Myometrial cell (primary cell): ENCODE results near the gene GOSR2. TPM values are rescaled to one million over a fixed set of nuclear protein-coding genes. Genes with fewer than 3 reads are reported as not detected.

ENCODE experiments used
- total RNA-seq: library from RNA; depleted of rRNA; stranded (reverse); fragments of >200 nt; gene quantifications from 2 replicates; pipeline ENCODE4 v1.2.3, GENCODE V29; 2015

GOSR2 gene
- 42.0 and 43.0 TPM in 2 replicates for total RNA-seq

GRCh38 chr17:46922804-46923635, at the start of gene GOSR2:
GOSR2 (plus strand) TSS chr17:46923160; CDS start chr17:46923193, 33 bp downstream.

GRCh38 chr17:46979147-46979863, 56.3 kb downstream of the GOSR2 start, which contains the start of gene RPRML:
RPRML (minus strand) TSS chr17:46979253; CDS start chr17:46979007, 246 bp downstream.

Other genes starting within 250 kb of the GOSR2 start
- 1.2 and 2.3 TPM in 2 replicates for gene WNT3, start 104.5 kb upstream of the GOSR2 start, total RNA-seq
- not detected in 2 replicates for gene WNT9B, start 71.6 kb upstream of the GOSR2 start, total RNA-seq
- gene RPRML, start 56.1 kb downstream of the GOSR2 start, total RNA-seq = not detected in 2 replicates